Measurements from ENCODE around the gene SPANXN4. TPM values are rescaled to one million over a fixed set of nuclear protein-coding genes. Genes with fewer than 3 reads are reported as not detected.

SPANXN4 gene
- total RNA-seq (2021), result not detected in 2 replicates
- long read RNA-seq, result 0 reads

GRCh38 chrX:143025628-143026027 lies at the start of gene SPANXN4:
TSS of gene SPANXN4 (plus strand) at chrX:143025928. CDS start at chrX:143026015, 87 bp downstream.
- Mint-ChIP-seq H3K4me1 (no peaks in the 10 kb centered on the region), H3K36me3 (ENCODE audit: insufficient read depth in 1 of 3, low read depth in 3 of 3) (0 out of 7 replicates have a peak, but pooled peaks cover 0 to 1% (median 0%) of the 10 kb centered on the region in 3 experiments), H3K27me3 (ENCODE audit: low read depth) (no peaks in the 10 kb centered on the region), H3K9me3 (peaks cover 27 to 28% of the 10 kb centered on the region in 2 experiments), H3K4me3 (no peak within 1 kb of the TSS), H3K27ac (no peak within 1 kb of the TSS)
- Histone ChIP-seq H3K23me2 (ENCODE audit: insufficient read length, low read depth, low read length, poor library complexity, severe bottlenecking) (no peaks in the 10 kb centered on the region), H4K5ac (ENCODE audit: insufficient read length, low read depth, low read length) (no peak within 1 kb of the TSS), H3K4ac (ENCODE audit: low read depth, low read length) (no peak within 1 kb of the TSS), H4K20me1 (ENCODE audit: control insufficient read depth, insufficient read depth, insufficient read length) (no peaks in the 10 kb centered on the region), H3K23ac (ENCODE audit: insufficient read length, low read depth, low read length) (no peak within 1 kb of the TSS), H2AK5ac (ENCODE audit: insufficient read length, low read length) (no peak within 1 kb of the TSS), H2BK15ac (ENCODE audit: low read depth, low read length) (no peak within 1 kb of the TSS), H3K9me3 (ENCODE audit: control insufficient read depth, low read depth, low read length) (peaks cover 6% of the 10 kb centered on the region), H4K8ac (replicated peaks; ENCODE audit: insufficient read length, low read depth, low read length) (no peak within 1 kb of the TSS), H2BK20ac (ENCODE audit: low read depth, low read length, poor library complexity, severe bottlenecking) (no peak within 1 kb of the TSS), H3K27ac (ENCODE audit: insufficient read length, low read depth, low read length) (no peak within 1 kb of the TSS), H2AFZ (ENCODE audit: low read length) (no peak within 1 kb of the TSS), H3K79me1 (ENCODE audit: insufficient read depth, low read depth, low read length, poor library complexity, severe bottlenecking) (no peaks in the 10 kb centered on the region), H3K4me1 (ENCODE audit: insufficient read depth, low read length) (no peaks in the 10 kb centered on the region), H3K9ac (ENCODE audit: extremely low read depth, insufficient read length, low read length) (no peak within 1 kb of the TSS), H4K91ac (ENCODE audit: insufficient read length, low read depth, low read length) (no peak within 1 kb of the TSS), H3T11ph (ENCODE audit: low read length) (no peak within 1 kb of the TSS), H3K56ac (ENCODE audit: insufficient read length, low read depth, low read length) (no peak within 1 kb of the TSS), H3K79me2 (ENCODE audit: insufficient read depth, low read length) (no peaks in the 10 kb centered on the region), H3K27me3 (ENCODE audit: insufficient read depth, low read length) (no peaks in the 10 kb centered on the region), H2BK12ac (ENCODE audit: insufficient read length, low read depth, low read length) (no peak within 1 kb of the TSS), H3K18ac (ENCODE audit: insufficient read length, low read depth, low read length) (no peak within 1 kb of the TSS), H2BK5ac (ENCODE audit: insufficient read length, low read length) (no peak within 1 kb of the TSS), H3K14ac (ENCODE audit: insufficient read depth, low read length) (no peak within 1 kb of the TSS), H3K4me2 (ENCODE audit: insufficient read depth, insufficient read length, low read length) (no peak within 1 kb of the TSS), H2BK120ac (ENCODE audit: low read depth, low read length, poor library complexity, severe bottlenecking) (no peak within 1 kb of the TSS)
- DNase-seq, result no peak
- no CpG with 5 or more reads among the region's 2 CpGs for WGBS (ENCODE audit: extremely low coverage, insufficient read length, low lambda C conversion rate)
- TF ChIP-seq CTCF (conservative IDR thresholded peaks at IDR 0.05), result no peak
